Measurements from ENCODE around the gene PBXIP1.

DNA sequence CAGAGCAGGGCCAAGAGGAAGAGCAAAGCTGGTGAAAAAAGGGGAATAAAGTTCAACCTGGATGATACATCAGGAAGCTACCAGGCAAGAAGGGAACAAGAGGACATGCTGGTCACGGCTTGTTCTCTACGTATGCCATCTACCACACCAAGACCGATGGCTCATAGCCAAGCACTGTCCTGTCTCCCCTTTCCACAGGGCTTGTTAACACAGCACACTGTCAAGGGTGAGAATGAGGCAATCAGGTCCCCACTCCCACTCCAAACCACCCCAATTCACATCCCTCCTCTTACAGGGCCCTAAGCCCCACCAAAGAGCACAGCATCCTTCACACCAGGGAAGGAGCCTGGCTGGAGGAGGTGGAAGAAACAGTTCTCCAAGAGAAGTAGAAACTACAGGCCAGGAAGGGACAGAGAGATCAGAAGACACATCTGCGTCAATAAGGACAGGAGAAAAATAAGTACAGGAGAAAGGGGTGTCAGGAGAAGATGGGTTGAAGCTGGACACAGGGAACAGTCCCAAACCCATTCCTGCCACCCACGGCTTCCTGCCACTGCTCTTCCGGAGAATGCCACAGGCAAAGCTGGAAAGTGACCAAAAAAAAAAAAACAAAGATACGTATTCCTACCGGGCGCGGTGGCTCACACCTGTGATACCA lies 15.6 kb upstream of the PBXIP1 start:
- TF ChIP-seq, protein P1, sequence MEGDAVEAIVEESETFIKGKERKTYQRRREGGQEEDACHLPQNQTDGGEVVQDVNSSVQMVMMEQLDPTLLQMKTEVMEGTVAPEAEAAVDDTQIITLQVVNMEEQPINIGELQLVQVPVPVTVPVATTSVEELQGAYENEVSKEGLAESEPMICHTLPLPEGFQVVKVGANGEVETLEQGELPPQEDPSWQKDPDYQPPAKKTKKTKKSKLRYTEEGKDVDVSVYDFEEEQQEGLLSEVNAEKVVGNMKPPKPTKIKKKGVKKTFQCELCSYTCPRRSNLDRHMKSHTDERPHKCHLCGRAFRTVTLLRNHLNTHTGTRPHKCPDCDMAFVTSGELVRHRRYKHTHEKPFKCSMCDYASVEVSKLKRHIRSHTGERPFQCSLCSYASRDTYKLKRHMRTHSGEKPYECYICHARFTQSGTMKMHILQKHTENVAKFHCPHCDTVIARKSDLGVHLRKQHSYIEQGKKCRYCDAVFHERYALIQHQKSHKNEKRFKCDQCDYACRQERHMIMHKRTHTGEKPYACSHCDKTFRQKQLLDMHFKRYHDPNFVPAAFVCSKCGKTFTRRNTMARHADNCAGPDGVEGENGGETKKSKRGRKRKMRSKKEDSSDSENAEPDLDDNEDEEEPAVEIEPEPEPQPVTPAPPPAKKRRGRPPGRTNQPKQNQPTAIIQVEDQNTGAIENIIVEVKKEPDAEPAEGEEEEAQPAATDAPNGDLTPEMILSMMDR (optimal IDR thresholded peaks at IDR 0.05 in 1 of 3, IDR thresholded peaks at IDR 0.05 in 1 of 3, conservative IDR thresholded peaks at IDR 0.05 in 1 of 3; ENCODE audit: extremely low read depth in 1 of 3, insufficient read depth in 2 of 3, low read length in 3 of 3), result no peak
- no peak for TF ChIP-seq EZH2 (IDR thresholded peaks at IDR 0.05; ENCODE audit: low read length)
